ENCODE results near the gene C11orf16. TPM values are rescaled to one million over a fixed set of nuclear protein-coding genes. Genes with fewer than 3 reads are reported as not detected.
"Not testable (repeated sequence)": the region's sequence is repeated elsewhere in the genome, so short reads cannot be mapped to it uniquely, and the experiment has no call there.

Gene C11orf16
- total and polyA plus RNA-seq, 9 of the 15 experiments (the other 6 are each of a cell fraction or from before 2014, with no cell fraction given) = not detected

DNA sequence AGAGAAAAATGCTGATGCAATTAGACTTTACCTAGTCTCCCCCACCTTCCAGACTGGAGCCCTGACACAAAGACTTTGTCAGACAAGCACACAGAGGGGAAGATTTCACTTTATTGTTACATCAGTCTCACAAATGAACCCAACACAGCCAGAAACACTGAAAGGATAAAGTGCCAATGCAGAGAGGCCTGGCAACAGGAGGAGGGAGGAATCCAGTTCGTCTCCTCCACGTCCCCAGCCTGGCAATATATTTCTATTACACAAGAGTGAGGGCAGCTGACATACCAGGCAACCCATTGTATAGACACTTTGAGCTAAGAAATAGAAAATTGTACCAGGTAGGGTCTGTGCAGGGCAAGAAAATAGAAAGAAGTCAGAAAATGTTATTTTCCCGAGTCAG is 47.7 kb upstream of the C11orf16 start:
- TF ChIP-seq ZFX (CRISPR knock-in tag; IDR thresholded peaks at IDR 0.05) (no peak), GATAD2B (IDR thresholded peaks at IDR 0.05; ENCODE audit: borderline replicate concordance) (no peak)
- POLR2A ChIA-PET = interaction anchor here (0.7 kb wide), 1 partner anchor 9 kb away, joined by 3 read pairs; no protein-coding TSS in a partner anchor
- FAIRE-seq (no peak), ATAC-seq (no peak), DNase-seq (ENCODE audit: extremely low read depth in 1 of 4, low spot score in 3 of 4) (no peak)
- in situ Hi-C loops (cut with MboI) = no loop called here
- no peaks in the 10 kb centered on the region for H3K79me2 ChIP-seq (ENCODE audit: control insufficient read depth, insufficient read depth, low read length)
- H3K27ac ChIP-seq (ENCODE audit: extremely low read depth, low read depth, low read length) = no peak overlapping the region
- H3K36me3 ChIP-seq (ENCODE audit: control insufficient read depth, insufficient read depth, low read length) = peaks cover 5% of the 10 kb centered on the region; the same call in 1 of the 3 replicates
- intact Hi-C loops (cut with micrococcal nuclease) = no loop called here
- H3K4me2 ChIP-seq (ENCODE audit: insufficient read depth, low read length) = no peak overlapping the region
- no peak overlapping the region for H3K4me3 ChIP-seq
- 33% methylated on average over 3 of the region's 3 CpGs for WGBS (ENCODE audit: insufficient coverage, low coverage, missing lambda C conversion rate)
- H4K20me1 ChIP-seq (replicated peaks; ENCODE audit: control insufficient read depth, insufficient read depth, low read length) = no peaks in the 10 kb centered on the region
- CTCF ChIA-PET (ENCODE audit: low intra/inter-chr PET ratio) = no interaction called here
- no peaks in the 10 kb centered on the region for H3K27me3 ChIP-seq (ENCODE audit: control insufficient read depth in 2 of 2, insufficient read depth in 2 of 2, low read length in 2 of 2)
- no peaks in the 10 kb centered on the region; a peak in 1 of 5 replicates for H3K4me1 ChIP-seq (replicated peaks in 1 of 2; ENCODE audit: control insufficient read depth in 2 of 2, insufficient read depth in 2 of 2, low read length in 2 of 2)
- no peak overlapping the region for H2AFZ ChIP-seq (ENCODE audit: low read depth, low read length)
- H3K9me1 ChIP-seq (ENCODE audit: control insufficient read depth, insufficient read depth, low read length) = no peaks in the 10 kb centered on the region
- H3K9me3 ChIP-seq (replicated peaks; ENCODE audit: control insufficient read depth, insufficient read depth, low read depth, low read length) = no peaks in the 10 kb centered on the region
- no TSS peak for BruUV-seq (replicated peaks)
- H3K9ac ChIP-seq (ENCODE audit: insufficient read depth in 1 of 2, low read depth in 2 of 2, low read length in 2 of 2) = no peak overlapping the region

DNA sequence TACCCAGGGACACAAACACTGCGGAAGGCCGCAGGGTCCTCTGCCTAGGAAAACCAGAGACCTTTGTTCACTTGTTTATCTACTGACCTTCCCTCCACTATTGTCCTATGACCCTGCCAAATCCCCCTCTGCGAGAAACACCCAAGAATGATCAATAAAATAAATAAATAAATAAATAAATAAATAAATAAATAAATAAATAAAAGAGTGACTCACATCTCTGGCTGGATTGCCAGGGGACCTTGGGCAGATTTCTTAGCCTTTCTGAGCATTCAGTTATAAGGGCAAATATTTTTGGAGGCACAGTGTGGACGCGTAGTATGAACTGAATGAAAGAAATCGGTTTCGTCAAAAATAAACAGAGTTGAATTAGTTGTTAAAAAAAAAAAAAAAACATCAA is 46.6 kb upstream of the C11orf16 start:
- H3K4me2 ChIP-seq (ENCODE audit: insufficient read depth, low read length); ATAC-seq; H3K9me3 ChIP-seq (replicated peaks; ENCODE audit: control insufficient read depth, insufficient read depth, low read depth, low read length); H3K79me2 ChIP-seq (ENCODE audit: control insufficient read depth, insufficient read depth, low read length); H3K27me3 ChIP-seq (ENCODE audit: control insufficient read depth in 2 of 2, insufficient read depth in 2 of 2, low read length in 2 of 2); H3K27ac ChIP-seq (ENCODE audit: extremely low read depth, low read depth, low read length); FAIRE-seq; H4K20me1 ChIP-seq (replicated peaks; ENCODE audit: control insufficient read depth, insufficient read depth, low read length); H3K36me3 ChIP-seq (ENCODE audit: control insufficient read depth, insufficient read depth, low read length); H3K4me1 ChIP-seq (replicated peaks in 1 of 2; ENCODE audit: control insufficient read depth in 2 of 2, insufficient read depth in 2 of 2, low read length in 2 of 2); H3K4me3 ChIP-seq; CTCF ChIA-PET (ENCODE audit: low intra/inter-chr PET ratio); H2AFZ ChIP-seq (ENCODE audit: low read depth, low read length); H3K9me1 ChIP-seq (ENCODE audit: control insufficient read depth, insufficient read depth, low read length); intact Hi-C loops (cut with micrococcal nuclease); DNase-seq (ENCODE audit: extremely low read depth in 1 of 4, low spot score in 3 of 4); BruUV-seq (replicated peaks); H3K9ac ChIP-seq (ENCODE audit: insufficient read depth in 1 of 2, low read depth in 2 of 2, low read length in 2 of 2); in situ Hi-C loops (cut with MboI); POLR2A ChIA-PET: not testable (repeated sequence)
- TF ChIP-seq, protein P1, sequence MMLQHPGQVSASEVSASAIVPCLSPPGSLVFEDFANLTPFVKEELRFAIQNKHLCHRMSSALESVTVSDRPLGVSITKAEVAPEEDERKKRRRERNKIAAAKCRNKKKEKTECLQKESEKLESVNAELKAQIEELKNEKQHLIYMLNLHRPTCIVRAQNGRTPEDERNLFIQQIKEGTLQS (IDR thresholded peaks at IDR 0.05) = 0 out of 2 replicates have a peak, but pooled peaks have one; percentile 7
- TF ChIP-seq, protein P1 (CRISPR knock-in tag; conservative IDR thresholded peaks at IDR 0.05) = not testable (repeated sequence)
- WGBS (ENCODE audit: insufficient coverage, low coverage, missing lambda C conversion rate) = 78% methylated on average over 2 of the region's 7 CpGs

Data from K562 (cell line).